DND-41 (cell line): ENCODE results near the gene DUSP5.

Source experiments
- ATAC-seq: fragments of 200-7000 bp; cut with Tn5 transposase; 3 replicates; pipeline ENCODE4 v1.9.1; 2021; ENCODE audit warnings: low read depth; ENCODE audit not compliant: insufficient read depth
- DNase-seq: peaks from one replicate; pipeline ENCODE4 v3.0.0-alpha.2; 2020
- H2AFZ ChIP-seq: 2 replicates; pipeline ENCODE4 v1.6.0; 2012; ENCODE audit warnings: low read depth, low read length
- H3K27ac ChIP-seq: 2 replicates; pipeline ENCODE4 v1.5.1; 2012; ENCODE audit warnings: low read length, inconsistent platforms
- H3K27me3 ChIP-seq: fragments of 200-600 bp; sonication (generic); 2 replicates; pipeline ENCODE4 v1.6.0; 2012; ENCODE audit warnings: low read length, mild to moderate bottlenecking, inconsistent platforms; ENCODE audit not compliant: insufficient read depth, poor library complexity
- H3K36me3 ChIP-seq: 2 replicates; pipeline ENCODE4 v1.5.1; 2012; ENCODE audit warnings: low read length, inconsistent platforms; ENCODE audit not compliant: insufficient read depth
- H3K4me1 ChIP-seq: 2 replicates; pipeline ENCODE4 v1.5.1; 2012; ENCODE audit warnings: mild to moderate bottlenecking, low read length; ENCODE audit not compliant: insufficient read depth
- H3K4me2 ChIP-seq: 2 replicates; pipeline ENCODE4 v1.6.0; 2012; ENCODE audit warnings: mild to moderate bottlenecking, moderate library complexity, low read length, inconsistent platforms; ENCODE audit not compliant: insufficient read depth
- H3K4me3 ChIP-seq, 2 experiments: fragments of 200-600 bp in 1 of 2; shearing (Covaris generic) in 1 of 2; 2 replicates each; pipeline ENCODE4 v1.5.1; 2012 to 2016; ENCODE audit warnings: inconsistent platforms in 2 of 2, low read length in 2 of 2, mild to moderate bottlenecking in 2 of 2, low read depth in 1 of 2, moderate library complexity in 1 of 2
- H3K79me2 ChIP-seq: 2 replicates; pipeline ENCODE4 v1.6.0; 2012; ENCODE audit warnings: low read length, inconsistent platforms; ENCODE audit not compliant: insufficient read depth
- H3K9ac ChIP-seq: 2 replicates; pipeline ENCODE4 v1.6.0; 2012; ENCODE audit warnings: low read depth, mild to moderate bottlenecking, inconsistent platforms, low read length, moderate library complexity
- H3K9me3 ChIP-seq: 2 replicates; pipeline ENCODE4 v1.5.1; 2012; ENCODE audit warnings: low read length, moderate library complexity, mild to moderate bottlenecking, inconsistent platforms; ENCODE audit not compliant: insufficient read depth, severe bottlenecking
- H4K20me1 ChIP-seq: 2 replicates; pipeline ENCODE4 v1.6.0; 2012; ENCODE audit warnings: low read length; ENCODE audit not compliant: insufficient read depth
- EZH2 ChIP-seq: IDR thresholded peaks from 3 replicates; pipeline ENCODE4 v1.6.1; 2012; ENCODE audit warnings: borderline replicate concordance, low read depth, mild to moderate bottlenecking, moderate library complexity, low read length, inconsistent platforms; ENCODE audit not compliant: severe bottlenecking
- TF ChIP-seq, protein P1 (sequence below): IDR thresholded peaks from 2 replicates; pipeline ENCODE4 v1.5.1; 2012; ENCODE audit warnings: borderline replicate concordance, low read length, moderate library complexity, mild to moderate bottlenecking; ENCODE audit not compliant: poor library complexity, severe bottlenecking; ENCODE audit errors: extremely low read depth

The DUSP5 gene

DNA sequence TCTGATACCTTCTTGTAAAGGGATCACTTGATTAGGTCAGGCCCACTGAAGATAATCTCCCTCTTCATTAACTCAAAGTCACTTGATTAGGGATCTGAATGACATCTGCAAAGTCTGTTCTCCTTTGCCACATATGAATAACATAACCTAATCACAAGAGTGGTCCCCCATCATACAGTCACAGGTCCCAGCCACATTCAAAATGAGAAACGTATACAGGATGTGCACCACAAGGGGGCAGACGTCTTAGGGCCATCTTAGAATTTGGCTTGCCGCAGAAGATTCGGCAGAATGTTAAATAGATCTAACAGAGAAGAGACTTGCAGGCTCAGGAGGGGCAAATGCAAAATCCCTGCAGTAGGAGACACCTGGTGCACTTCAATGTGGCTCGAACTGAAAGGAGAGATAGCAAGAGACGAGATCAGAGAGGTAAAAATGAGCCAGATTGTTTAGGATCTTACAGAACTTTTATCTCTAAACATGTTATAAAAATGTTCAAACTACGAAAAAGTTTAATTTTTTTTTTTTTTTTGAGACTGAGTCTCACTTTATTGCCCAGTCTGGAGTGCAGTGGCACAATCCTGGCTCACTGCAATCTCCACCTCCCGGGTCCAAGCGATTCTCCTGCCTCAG lies 59.4 kb downstream of the DUSP5 start:
- peaks cover 19% of the 10 kb centered on the region for H3K27me3 ChIP-seq
- peak overlapping the region; percentile 32; the same call in 1 of the 2 replicates for H2AFZ ChIP-seq
- DNase-seq (peak; percentile 58), ATAC-seq (peak; percentile 89)
- H3K79me2 ChIP-seq: no peaks in the 10 kb centered on the region
- no peak overlapping the region for H3K9ac ChIP-seq
- no peak overlapping the region for H3K4me2 ChIP-seq
- no peak overlapping the region for H3K4me3 ChIP-seq
- no peak overlapping the region for H3K27ac ChIP-seq
- H3K4me1 ChIP-seq: no peaks in the 10 kb centered on the region
- no peaks in the 10 kb centered on the region for H3K36me3 ChIP-seq
- H4K20me1 ChIP-seq: no peaks in the 10 kb centered on the region
- no peaks in the 10 kb centered on the region for H3K9me3 ChIP-seq
- TF ChIP-seq, protein P1, sequence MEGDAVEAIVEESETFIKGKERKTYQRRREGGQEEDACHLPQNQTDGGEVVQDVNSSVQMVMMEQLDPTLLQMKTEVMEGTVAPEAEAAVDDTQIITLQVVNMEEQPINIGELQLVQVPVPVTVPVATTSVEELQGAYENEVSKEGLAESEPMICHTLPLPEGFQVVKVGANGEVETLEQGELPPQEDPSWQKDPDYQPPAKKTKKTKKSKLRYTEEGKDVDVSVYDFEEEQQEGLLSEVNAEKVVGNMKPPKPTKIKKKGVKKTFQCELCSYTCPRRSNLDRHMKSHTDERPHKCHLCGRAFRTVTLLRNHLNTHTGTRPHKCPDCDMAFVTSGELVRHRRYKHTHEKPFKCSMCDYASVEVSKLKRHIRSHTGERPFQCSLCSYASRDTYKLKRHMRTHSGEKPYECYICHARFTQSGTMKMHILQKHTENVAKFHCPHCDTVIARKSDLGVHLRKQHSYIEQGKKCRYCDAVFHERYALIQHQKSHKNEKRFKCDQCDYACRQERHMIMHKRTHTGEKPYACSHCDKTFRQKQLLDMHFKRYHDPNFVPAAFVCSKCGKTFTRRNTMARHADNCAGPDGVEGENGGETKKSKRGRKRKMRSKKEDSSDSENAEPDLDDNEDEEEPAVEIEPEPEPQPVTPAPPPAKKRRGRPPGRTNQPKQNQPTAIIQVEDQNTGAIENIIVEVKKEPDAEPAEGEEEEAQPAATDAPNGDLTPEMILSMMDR: peak; percentile 74
- no peak for TF ChIP-seq EZH2

DNA sequence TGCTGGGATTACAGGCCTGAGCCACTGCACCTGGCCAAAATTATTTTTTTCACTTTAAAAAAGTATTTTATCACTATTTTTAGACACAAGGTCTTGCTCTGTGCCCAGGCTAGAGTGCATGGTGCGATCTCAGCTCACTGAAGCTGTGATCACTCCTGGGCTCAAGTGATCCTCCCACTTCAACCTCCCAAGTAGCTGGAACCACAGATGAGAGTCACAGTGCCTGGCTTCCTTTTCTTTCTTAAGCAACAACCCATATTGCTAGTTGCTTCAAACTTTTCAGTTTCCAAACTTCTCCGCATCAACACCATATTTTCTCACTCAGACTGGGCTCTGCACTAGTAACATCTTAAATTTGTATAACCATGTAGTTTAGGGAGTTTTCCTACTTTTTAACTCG lies 60.3 kb downstream of the DUSP5 start:
- no peak for ATAC-seq
- Histone ChIP-seq H4K20me1 (no peaks in the 10 kb centered on the region), H3K27ac (no peak overlapping the region), H3K79me2 (no peaks in the 10 kb centered on the region), H3K36me3 (no peaks in the 10 kb centered on the region), H3K4me1 (no peaks in the 10 kb centered on the region), H3K27me3 (peaks cover 18% of the 10 kb centered on the region), H3K9me3 (no peaks in the 10 kb centered on the region), H3K4me3 (no peak overlapping the region), H3K9ac (no peak overlapping the region), H2AFZ (no peak overlapping the region), H3K4me2 (no peak overlapping the region)
- DNase-seq: no peak
- no peak for TF ChIP-seq EZH2
- TF ChIP-seq, protein P1: no peak

DNA sequence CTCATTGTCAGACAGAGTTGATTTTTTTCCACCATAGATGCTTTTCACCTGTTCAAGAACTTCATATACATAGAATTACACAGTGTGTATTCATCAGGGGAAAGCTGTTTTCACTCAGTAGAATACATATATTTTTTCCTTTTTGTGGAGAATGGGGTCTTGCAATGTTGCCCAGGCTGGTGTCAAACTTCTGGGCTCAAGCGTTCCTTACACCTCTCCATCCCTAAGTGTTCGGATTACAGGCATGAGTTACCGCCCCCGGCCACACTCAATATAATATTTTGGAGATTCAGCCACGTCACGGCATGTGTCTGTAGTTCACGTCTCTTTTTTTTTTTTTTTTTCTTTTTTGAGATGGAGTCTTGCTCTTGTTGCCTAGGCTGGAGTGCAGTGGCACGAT lies 62.3 kb downstream of the DUSP5 start:
- H3K27me3 ChIP-seq: peaks cover 18% of the 10 kb centered on the region
- H3K36me3 ChIP-seq: no peaks in the 10 kb centered on the region
- no peak overlapping the region for H3K4me3 ChIP-seq
- H3K4me1 ChIP-seq: no peaks in the 10 kb centered on the region
- no peak for DNase-seq
- H3K79me2 ChIP-seq: no peaks in the 10 kb centered on the region
- H2AFZ ChIP-seq: no peak overlapping the region
- no peaks in the 10 kb centered on the region for H3K9me3 ChIP-seq
- H3K27ac ChIP-seq: no peak overlapping the region
- H4K20me1 ChIP-seq: no peaks in the 10 kb centered on the region
- no peak overlapping the region for H3K4me2 ChIP-seq
- no peak overlapping the region for H3K9ac ChIP-seq
- no peak for ATAC-seq
- no peak for TF ChIP-seq EZH2
- TF ChIP-seq, protein P1: no peak
